Smooth muscle cell (in vitro differentiated cells): ENCODE measurements around the gene TOMM22. TPM values are rescaled to one million over a fixed set of nuclear protein-coding genes. Genes with fewer than 3 reads are reported as not detected.

Source experiments
- DNase-seq: peaks from one replicate; lab custom pipeline; 2025; ENCODE audit not compliant: unreplicated experiment; lab: John Stamatoyannopoulos, UW
- H2AFZ ChIP-seq: fragments of 200-600 bp; sonication (generic); 2 replicates; pipeline ENCODE4 v1.6.0; 2016; ENCODE audit warnings: antibody characterized with exemption, low read depth, mild to moderate bottlenecking
- H3F3A ChIP-seq: fragments of 200-600 bp; sonication (generic); 2 replicates; pipeline ENCODE4 v1.6.0; 2017; ENCODE audit warnings: antibody characterized with exemption, low read depth
- H3K27ac ChIP-seq: fragments of 200-600 bp; sonication (generic); 2 replicates; pipeline ENCODE4 v1.5.1; 2016; ENCODE audit warnings: low read depth, mild to moderate bottlenecking
- H3K27me3 ChIP-seq: fragments of 200-600 bp; sonication (generic); 2 replicates; pipeline ENCODE4 v1.6.1; 2016; ENCODE audit warnings: low read depth, mild to moderate bottlenecking
- H3K36me3 ChIP-seq: fragments of 200-600 bp; sonication (generic); 2 replicates; pipeline ENCODE4 v1.5.1; 2016; ENCODE audit warnings: low read depth
- H3K4me1 ChIP-seq: fragments of 200-600 bp; sonication (generic); 2 replicates; pipeline ENCODE4 v1.5.1; 2016; ENCODE audit warnings: low read depth
- H3K4me2 ChIP-seq: fragments of 200-600 bp; sonication (generic); 2 replicates; pipeline ENCODE4 v1.6.0; 2016; ENCODE audit warnings: mild to moderate bottlenecking
- H3K4me3 ChIP-seq: fragments of 200-600 bp; sonication (generic); 2 replicates; pipeline ENCODE4 v1.5.1; 2016; ENCODE audit warnings: mild to moderate bottlenecking
- H3K79me2 ChIP-seq: fragments of 200-600 bp; sonication (generic); 2 replicates; pipeline ENCODE4 v1.6.0; 2016; ENCODE audit warnings: low read depth, mild to moderate bottlenecking
- H3K9ac ChIP-seq: fragments of 200-600 bp; sonication (generic); 2 replicates; pipeline ENCODE4 v1.6.0; 2016; ENCODE audit warnings: low read depth
- H3K9me3 ChIP-seq: fragments of 200-600 bp; sonication (generic); replicated peaks from 2 replicates; pipeline ENCODE4 v1.5.1; 2016; ENCODE audit warnings: low read depth
- H4K20me1 ChIP-seq: fragments of 200-600 bp; sonication (generic); 2 replicates; pipeline ENCODE4 v1.6.0; 2016; ENCODE audit warnings: low read depth
- CTCF ChIP-seq: fragments of 200-600 bp; sonication (generic); IDR thresholded peaks from 2 replicates; pipeline ENCODE4 v1.5.1; 2017; ENCODE audit warnings: borderline replicate concordance, mild to moderate bottlenecking, antibody characterized with exemption; ENCODE audit not compliant: insufficient read depth, poor library complexity, severe bottlenecking
- WGBS: methylation state at CpG from one replicate; pipeline ENCODE4 v1.1.7; 2016; ENCODE audit warnings: low lambda C conversion rate; 5-methylcytosine and 5-hydroxymethylcytosine counted together
- polyA plus RNA-seq: library from polyadenylated mRNA; unstranded; fragments of >200 nt; fragmentation: Nextera tagmentation; extraction: Ambion mirVana; gene quantifications from 2 replicates; pipeline ENCODE4 v1.2.1, GENCODE V29; 2016
- total RNA-seq: library from RNA; depleted of rRNA; stranded (reverse); fragments of >200 nt; gene quantifications from 2 replicates; pipeline ENCODE4 v1.2.3, GENCODE V29; 2014

Gene TOMM22
- total and polyA plus RNA-seq, 2 experiments from 2014 or later = 63.3 to 64.7 TPM

DNA sequence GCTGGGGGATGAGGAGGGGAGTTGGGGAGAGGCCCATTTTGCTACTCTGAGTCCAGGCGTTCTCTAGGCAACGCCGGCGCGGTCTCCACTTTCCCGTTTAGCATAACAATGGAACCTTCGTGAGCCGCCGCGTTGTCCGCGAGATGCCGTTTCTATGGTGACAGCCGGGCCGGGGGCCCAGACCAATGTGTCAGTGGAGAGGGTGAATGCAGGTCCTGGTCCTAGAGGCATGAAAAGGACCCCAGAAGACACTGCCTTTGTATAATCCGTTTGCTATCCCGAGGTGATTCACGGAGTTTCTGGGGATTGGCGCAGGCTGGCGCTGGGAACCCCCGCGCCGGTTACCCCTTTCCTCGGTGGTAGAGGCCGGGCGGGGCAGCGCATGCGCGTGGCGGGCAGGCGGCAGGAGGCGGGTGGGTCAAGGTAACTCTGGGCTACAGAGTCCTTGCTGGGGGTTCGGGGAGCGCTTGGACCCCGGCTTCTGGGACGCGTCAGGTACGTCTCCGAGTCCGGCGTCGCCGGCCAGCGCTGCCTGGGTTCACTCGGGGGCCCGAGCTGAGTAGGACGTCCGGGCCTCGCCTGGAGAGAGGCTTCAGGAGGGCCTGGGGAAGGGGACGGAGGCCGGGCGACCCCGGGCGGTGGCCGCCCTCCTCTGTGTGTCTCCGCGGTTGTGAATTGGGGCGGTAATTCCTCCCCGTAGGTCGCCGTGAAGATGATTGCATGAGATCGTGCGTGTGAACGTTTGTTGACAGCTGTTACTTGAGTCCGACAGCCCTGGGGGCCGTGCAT, 25.3 kb upstream of the TOMM22 start, which contains the start of the genes CBY1 and FAM227A:
Gene CBY1 (plus strand): TSS at position 383 of the 789 bp plus-strand sequence. CDS start 11,417 bp downstream, outside the sequence.
Gene FAM227A (minus strand): TSS at position 137 of the 789 bp plus-strand sequence. CDS start 6,224 bp downstream, outside the sequence.
- Histone ChIP-seq H3K27ac (peak within 1 kb of the TSS; percentile 95), H3K9me3 (no peaks in the 10 kb centered on the region), H3K27me3 (no peaks in the 10 kb centered on the region), H2AFZ (peak within 1 kb of the TSS; percentile 98), H3K79me2 (peaks cover 35% of the 10 kb centered on the region), H3K36me3 (no peaks in the 10 kb centered on the region), H3K4me3 (peak within 1 kb of the TSS; percentile 81), H3F3A (no peaks in the 10 kb centered on the region), H4K20me1 (peaks cover 12% of the 10 kb centered on the region), H3K9ac (peak within 1 kb of the TSS; percentile 99), H3K4me1 (peaks cover 13% of the 10 kb centered on the region), H3K4me2 (peak within 1 kb of the TSS; percentile 96)
- WGBS = under 1% methylated on average over 66 of the region's 66 CpGs
- no peak for TF ChIP-seq CTCF
- peak; percentile 78 for DNase-seq

- peaks cover 18% of the 10 kb centered on the region for H4K20me1 ChIP-seq
- H2AFZ ChIP-seq = peak overlapping the region; percentile 98
- no peak for TF ChIP-seq CTCF
- H3K9ac ChIP-seq = peak overlapping the region; percentile 99
- H3K79me2 ChIP-seq = peaks cover 43% of the 10 kb centered on the region
- peaks cover 13% of the 10 kb centered on the region for H3K4me1 ChIP-seq
- H3K36me3 ChIP-seq = no peaks in the 10 kb centered on the region
- no peaks in the 10 kb centered on the region for H3K9me3 ChIP-seq
- peak overlapping the region; percentile 96 for H3K4me2 ChIP-seq
- H3F3A ChIP-seq = no peaks in the 10 kb centered on the region
- no peaks in the 10 kb centered on the region for H3K27me3 ChIP-seq
- DNase-seq = no peak
- H3K4me3 ChIP-seq = peak overlapping the region; percentile 81
- H3K27ac ChIP-seq = peak overlapping the region; percentile 95
- 13% methylated on average over 16 of the region's 16 CpGs for WGBS
Measured at GRCh38 chr22:38657045-38657909, 24.5 kb upstream of the TOMM22 start.

GRCh38 chr22:38674888-38675287, 6.9 kb upstream of the TOMM22 start:
- Histone ChIP-seq H3K4me1 (no peaks in the 10 kb centered on the region), H3K4me3 (no peak overlapping the region), H3K9me3 (no peaks in the 10 kb centered on the region), H3K36me3 (peaks cover 4% of the 10 kb centered on the region), H3K9ac (no peak overlapping the region), H3K4me2 (no peak overlapping the region), H2AFZ (no peak overlapping the region), H3K27ac (no peak overlapping the region), H3K27me3 (no peaks in the 10 kb centered on the region), H3F3A (no peaks in the 10 kb centered on the region), H4K20me1 (no peaks in the 10 kb centered on the region), H3K79me2 (no peaks in the 10 kb centered on the region)
- TF ChIP-seq CTCF = no peak
- no peak for DNase-seq
- 96% methylated on average over 5 of the region's 5 CpGs for WGBS
